HG02623 (cell line): Measurements from ENCODE around the gene FCN1.

ENCODE experiments used
- ATAC-seq: cut with Tn5 transposase; IDR thresholded peaks from one replicate; pipeline ENCODE4 v1.9.1; 2021; ENCODE audit warnings: moderate library complexity; ENCODE audit not compliant: unreplicated experiment

FCN1 gene

DNA sequence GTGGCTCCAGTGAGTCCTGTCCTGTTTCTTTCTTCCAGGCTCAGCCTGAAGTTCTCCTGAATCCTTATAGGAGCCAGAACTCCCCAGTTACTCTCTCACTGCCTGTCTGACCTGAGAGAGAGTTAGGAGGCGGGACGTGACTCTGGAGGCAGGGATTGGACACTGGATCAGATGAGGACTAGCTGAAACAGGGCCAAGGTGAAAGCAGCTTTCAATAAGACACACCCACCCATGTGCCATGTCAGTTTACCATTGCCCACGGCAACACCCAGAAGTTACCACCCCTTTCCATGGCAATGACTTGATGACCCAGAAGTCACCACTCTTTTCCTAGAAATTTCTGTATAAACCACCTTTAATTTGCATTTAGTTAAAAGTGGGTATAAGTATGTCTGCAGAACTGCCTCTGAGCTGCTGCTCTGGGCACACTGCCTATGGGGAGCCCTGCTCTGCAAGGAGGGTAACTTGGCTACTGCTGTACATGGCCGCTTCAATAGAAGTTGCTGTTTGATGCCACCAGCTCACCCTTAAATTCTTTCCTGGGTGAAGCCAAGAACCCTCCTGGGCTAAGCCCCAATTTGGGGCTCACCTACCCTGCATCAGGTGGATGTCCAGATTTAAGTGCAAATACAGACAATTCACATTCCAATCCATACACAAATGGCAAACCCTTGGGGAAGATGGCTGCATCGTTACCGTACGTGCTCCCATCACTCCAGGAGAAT lies 23.4 kb downstream of the FCN1 start:
- ATAC-seq = no peak

DNA sequence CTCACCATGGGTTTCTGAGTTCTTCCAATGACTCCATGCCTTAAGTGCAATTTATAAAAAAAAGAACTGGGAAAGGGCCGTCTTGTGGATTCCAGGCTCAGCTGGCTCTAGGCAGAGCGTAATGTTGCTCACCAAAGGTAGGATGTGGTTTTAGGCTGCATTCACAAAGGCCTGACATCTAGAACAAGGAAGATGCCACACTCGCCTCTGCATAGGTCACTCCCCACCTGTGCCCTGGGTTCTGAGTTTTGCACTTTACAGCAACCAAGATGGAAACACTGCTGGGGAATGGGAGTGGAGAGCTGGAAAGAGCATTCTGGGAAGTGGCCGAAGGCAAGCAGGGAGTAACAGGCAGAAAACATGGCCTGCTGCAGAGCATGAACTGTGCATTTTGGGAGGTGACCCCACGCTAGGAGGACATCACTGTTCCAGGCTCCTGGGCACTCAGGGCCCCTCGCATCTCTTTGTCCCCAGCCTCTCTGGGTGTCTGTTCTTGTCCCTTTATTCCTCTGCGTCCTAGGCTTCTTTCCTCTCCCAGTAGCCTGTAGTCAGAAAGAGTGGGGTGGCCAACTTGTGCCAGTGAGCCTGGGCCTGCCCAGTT lies 24.8 kb downstream of the FCN1 start:
- ATAC-seq = no peak

DNA sequence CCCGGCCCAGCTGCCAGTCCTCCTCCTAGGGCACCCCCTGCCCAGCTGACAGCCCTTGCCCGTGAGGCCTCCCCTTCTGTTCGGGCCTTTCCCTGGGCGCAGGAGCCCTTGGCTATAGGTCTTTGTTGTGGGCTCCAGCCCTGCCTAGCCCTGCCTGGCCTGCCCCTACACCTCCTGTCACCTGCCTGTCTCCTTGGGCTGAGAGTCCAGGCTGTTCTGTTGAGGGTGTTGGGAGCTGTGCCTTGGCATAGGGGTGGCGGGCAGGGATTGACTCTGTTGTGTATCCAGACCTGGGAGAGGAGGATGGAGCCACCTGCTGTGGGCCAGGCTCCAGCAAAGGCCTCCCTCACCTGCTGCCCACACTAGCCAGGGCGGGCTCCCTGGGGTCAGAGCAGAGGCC lies 25.5 kb downstream of the FCN1 start:
- ATAC-seq = no peak

DNA sequence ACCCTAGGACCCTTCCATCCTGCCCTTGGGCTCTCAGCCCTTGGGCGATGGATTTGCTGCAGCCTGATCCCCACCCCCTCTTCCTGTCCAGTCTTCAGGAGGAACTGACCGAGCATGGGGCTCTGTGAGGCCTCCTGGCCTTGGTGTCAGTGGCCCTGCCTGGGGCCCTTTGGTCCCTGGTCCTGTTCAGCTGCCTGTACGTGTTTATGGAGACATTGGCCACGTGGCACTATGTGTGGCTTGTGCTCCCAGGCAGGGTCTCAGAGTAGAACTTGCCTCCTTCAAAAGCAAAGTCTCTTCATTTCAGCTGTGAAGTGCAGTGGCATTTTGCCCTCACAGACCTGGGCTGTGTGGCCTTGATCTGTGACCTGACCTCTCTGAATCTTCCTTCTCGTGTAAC lies 26.0 kb downstream of the FCN1 start:
- ATAC-seq = no peak

DNA sequence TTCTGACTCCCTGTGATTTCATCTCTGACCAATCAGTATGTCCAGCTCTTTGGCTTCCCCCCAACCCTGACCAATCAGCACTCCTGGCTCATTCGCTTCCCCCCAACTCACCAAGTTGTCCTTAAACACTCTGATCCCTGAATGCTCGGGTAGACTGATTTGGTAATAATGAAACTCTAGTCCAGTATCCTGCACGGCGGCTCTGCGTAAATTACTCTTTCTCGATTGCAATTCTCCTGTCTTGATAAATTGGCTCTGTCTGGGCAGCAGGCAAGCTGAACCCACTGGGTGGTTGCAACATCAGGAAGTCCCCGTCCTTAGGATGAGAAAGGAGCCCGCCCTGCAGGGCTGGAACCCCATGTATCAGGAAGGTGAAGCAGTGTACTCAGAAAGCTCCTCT lies 26.7 kb downstream of the FCN1 start:
- ATAC-seq = no peak

DNA sequence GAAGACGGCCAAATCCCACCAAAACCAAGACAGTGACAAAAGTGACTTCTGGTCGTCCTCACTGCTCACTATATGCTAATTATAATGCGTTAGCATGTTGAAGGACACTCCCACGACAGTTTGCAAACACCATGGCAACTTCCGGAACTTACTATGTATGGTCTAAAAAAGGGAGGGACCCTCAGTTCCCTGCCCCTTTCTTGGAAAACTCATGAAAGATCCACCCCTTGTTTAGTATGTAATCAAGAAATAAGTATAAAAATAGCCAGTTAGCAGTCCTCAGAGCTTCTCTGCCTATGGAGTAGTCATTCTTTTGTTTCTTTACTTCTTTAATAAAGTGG lies 27.6 kb downstream of the FCN1 start:
- ATAC-seq = no peak

DNA sequence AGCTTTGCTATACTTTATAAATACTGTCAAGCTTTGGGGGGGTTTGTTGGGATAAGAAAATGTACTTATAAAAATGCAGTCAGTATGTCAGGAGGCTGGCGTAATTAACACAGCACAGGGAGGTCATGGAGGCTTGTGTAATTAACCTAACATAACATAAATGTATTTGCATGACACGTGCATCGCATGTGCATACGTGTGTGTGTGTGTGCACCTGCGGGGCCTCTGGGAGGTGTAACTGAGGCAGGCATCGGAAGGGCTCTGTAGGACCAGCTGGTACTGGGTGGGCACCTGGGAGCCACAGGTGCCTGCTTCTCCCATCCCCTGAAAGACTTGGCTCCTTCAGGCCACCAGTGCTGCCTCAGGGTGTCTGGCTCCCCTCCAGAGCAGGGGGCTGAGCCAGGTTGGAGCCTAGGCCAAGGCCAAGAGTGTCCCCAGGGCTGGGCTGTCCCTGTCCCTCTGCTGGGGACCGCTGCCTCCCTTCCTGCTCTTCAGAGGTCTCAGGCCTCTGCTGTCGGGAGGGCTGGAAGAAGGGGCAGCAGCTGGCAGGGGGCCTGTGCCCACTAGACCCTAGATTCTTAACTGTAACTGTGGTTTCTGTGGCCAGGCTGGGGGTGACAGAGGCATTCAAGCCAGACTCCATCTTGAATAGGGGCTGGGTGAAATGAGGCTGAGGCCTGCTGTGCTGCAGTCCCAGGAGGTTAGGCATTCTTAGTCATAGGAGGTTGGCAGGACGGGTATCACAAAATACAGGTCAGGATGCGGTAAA lies 28.1 kb downstream of the FCN1 start:
- ATAC-seq = no peak

DNA sequence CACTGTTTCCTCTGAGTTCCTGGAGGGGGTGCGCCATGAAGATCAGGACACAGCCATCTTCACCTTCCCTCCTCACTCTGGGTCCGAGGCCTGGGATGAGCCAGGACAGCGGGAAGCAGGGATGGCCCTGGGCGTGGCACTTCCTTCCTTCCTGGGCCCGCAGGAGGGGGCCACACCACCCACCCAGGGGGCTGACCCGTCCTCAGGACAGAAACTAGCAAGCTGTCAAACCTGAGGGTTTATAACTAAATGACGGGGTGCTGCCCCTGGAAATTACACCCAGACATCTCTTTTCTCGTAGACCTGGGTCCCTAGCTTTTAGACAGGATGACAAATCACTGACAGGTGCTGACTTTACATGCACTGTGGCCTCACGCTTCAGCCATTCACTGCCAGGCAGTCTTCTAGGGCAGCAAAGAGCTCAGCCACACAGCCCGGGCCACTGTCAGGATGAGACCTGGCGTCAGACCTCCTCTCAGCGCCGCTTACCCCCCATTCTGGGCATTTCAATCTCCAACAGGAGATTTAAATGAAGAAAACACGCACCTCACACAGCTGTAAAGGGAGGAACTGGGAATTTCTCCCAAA lies 29.0 kb downstream of the FCN1 start:
- no peak for ATAC-seq

DNA sequence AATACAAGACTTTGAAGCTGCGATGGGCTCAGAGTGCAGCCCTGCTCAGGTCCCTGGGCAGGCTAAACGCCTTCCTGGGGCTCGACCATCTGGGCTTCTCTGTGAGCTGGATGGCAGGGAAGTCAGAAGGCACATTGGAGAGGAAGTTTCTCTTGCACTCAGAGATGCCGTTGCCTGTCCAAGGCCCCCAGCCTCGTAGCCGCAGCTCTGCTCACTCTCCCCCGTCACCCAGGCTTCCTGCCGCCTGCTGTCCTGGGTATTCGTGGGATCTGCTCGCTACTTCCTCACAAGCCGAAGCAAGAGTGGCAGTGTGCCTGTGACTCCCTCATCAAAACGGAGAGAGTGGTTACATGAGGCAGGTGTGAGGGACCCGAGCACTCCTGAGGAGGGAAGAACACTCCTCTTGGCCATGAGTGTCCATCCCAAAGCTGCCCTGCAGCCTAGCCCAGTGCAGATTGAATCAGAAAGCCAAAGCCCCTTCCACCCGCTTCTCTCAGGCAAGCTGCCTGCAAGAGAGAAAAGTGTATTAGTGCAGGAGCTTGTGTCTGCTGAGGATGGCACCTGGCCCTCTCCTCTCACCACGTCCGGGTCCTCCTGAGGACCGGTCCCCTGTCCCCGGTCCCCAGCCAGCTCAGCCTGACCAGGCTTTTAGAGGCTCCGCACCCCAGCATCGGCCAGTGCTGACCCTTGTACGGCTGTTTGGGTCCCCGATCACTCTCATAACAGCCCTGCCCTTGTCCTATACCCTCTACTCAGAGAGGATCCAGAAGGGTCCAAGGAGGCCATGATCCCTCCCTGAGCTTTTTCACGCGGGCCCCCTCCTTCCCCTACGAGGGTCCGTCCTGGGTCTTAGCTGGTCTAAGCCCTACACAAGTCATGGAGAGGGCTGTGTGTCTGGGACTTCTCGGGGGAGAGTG lies 29.8 kb downstream of the FCN1 start:
- no peak for ATAC-seq

DNA sequence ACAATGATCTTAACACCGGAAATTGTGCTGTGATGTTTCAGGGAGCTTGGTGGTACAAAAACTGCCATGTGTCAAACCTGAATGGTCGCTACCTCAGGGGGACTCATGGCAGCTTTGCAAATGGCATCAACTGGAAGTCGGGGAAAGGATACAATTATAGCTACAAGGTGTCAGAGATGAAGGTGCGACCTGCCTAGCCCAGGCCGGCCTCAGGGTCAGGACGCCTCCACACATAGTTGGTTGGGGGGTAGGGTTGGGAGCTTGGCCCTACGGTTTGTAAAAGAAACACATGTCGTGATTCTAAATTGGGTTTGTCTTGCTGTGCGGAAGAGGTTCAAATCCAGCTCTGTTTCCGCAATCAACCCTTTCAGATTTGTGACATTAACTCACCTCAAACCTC lies 30.5 kb downstream of the FCN1 start:
- no peak for ATAC-seq

DNA sequence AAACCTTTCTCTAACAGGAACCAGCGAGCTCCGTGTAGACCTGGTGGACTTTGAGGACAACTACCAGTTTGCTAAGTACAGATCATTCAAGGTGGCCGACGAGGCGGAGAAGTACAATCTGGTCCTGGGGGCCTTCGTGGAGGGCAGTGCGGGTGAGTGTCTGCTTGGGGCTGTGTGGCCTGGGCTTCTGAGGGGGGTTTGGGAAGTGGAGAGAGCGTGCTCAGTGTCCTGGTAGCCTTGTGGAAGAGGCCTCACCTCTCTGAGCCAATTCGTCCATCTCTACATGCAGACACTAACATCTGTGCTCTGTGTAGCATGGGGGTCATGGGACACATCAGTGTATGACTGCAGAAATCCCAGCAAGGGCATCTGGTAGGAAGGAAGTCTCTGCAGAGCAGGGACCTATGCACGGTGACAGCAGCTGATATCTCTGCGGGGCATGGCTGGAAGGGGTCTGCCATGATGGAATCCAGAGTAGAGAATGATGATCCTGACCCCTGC lies 31.2 kb downstream of the FCN1 start:
- no peak for ATAC-seq

DNA sequence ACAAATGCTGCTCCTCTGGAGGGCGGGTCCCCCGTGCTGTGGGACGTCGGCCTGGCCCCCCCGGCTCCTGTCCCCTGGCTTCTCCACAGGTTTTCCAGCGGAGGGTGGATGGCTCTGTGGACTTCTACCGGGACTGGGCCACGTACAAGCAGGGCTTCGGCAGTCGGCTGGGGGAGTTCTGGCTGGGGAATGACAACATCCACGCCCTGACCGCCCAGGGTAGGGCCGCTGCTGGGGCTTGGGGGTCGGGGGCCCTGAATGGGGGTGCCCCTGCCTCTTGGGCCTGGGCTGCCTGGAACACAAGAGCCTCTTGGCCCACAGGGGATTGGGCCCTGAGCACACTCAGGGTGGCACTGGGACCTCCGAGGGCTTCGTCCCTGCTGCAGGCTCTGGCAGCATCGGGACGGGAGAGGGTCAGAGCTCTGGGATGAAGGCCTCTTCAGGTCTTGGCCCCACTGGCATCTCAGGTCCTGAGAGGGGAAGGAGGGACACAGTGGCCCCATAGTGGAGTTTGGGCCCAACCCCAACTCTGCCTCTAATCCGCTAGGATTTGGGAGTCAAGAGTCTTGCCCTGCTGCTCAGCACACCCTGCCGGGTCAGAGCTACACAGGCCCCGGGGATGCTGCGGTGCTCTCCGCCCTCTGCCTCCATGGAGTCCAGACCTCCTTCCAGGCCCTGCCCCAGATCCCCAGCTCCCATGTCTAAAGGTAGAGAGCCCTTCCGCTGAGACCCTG lies 31.9 kb downstream of the FCN1 start:
- ATAC-seq = no peak

DNA sequence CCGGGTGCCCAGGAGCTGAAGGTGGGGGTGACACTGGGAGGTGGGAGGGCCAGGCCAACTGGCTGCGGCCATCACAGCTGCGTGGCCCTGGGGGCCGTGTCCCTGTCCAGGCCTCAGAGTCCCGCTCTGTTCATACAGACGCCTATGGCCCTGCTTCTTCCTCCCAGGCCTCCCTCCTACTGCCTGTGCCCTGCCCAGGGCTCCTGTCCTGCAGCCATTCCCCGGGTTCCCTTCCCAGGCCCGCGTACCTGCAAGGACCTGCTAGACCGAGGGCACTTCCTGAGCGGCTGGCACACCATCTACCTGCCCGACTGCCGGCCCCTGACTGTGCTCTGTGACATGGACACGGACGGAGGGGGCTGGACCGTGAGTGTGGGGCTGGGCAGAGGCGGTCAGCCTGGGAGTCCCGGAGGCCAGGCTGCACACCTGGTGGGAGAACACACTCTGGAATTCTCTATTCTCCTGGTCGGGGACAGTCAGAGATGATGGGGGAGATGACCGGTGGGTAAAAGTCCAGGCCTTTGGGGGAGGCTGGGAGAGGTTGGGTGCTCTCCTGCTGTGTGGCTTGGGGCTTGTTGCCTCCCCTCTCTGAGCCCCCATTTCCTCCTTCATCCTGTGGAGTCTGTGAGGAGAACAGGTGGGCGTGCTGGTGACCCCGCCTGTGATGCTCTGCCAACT lies 32.6 kb downstream of the FCN1 start:
- ATAC-seq = no peak

DNA sequence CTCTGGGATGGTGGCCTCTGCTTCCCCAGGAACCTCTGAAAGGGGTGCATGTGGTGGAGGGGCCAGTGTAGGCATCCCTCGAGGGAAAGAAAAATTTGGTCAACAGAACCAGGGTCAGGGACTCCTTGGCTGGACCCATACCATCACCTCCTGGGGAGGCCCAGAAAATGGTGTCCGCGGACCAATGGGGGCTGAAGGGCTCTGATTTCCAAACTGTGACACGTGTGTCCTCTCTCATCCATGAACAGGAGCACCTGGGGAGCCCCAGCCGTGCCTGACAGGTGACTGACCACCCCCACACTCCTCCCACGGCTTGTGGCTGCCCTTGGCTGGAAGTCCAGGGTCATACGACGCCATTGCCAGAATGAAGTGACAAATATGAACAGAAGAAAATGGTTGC lies 33.2 kb downstream of the FCN1 start:
- ATAC-seq = no peak

DNA sequence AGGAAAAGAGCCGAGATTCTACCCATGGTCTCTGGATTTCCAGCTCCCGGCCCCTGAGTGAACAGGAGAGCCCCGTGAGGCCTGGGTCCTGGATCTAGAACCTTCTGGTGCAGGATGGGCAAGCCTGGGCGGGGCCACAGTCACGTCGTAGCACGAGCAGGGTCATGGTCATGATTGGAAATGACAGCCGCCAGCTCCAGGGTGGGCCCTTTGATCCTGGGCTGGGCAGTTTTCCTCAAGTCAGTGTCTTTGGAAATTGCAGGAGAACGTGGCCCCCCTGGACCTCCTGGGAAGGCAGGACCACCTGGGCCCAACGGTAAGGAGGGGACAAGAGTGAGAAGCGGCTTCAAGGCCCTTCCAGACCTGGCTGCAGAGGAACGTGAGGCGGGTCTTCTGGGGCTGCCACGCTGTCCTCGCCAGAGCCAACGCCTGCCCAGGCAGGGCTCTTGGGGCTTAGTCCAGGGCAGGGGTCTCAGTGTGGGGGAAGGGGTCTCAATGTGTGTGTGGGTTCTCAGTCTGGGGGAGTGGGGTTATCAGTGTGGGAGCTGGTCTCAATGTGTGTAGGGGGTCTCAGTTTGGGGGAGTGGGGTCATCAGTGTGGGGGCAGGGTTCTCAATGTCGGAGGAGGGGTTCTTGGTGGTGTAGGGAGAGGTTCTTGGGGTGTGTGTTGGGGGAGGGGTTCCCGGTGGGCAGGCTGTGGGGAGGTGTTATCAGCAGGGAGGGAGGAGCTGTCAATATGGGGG lies 34.5 kb downstream of the FCN1 start:
- no peak for ATAC-seq

DNA sequence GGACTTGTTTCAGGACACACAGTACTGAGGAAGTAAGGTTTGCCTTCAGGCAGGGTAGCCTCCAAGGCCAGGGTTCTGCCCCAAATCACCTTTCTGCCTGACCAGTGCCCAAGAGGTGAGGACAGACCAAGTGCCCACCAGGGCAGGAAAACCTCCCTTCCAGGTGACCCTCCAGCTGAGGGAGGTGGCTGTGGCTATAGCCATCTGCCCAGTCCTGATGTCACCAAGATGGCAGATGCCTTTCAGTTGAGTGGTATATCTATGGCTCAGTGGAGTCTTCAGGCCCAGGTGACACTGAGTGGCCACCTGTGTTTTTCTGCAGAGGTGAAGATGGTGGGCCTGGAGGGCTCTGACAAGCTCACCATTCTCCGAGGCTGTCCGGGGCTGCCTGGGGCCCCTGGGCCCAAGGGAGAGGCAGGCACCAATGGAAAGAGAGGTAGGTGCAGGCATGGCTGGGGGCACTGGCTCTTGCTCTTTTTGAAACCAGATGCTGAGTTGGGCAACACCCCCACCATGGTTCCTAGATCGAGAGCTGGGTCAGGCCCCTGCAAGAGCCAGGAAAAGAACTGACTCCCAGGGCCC lies 35.4 kb downstream of the FCN1 start:
- no peak for ATAC-seq

DNA sequence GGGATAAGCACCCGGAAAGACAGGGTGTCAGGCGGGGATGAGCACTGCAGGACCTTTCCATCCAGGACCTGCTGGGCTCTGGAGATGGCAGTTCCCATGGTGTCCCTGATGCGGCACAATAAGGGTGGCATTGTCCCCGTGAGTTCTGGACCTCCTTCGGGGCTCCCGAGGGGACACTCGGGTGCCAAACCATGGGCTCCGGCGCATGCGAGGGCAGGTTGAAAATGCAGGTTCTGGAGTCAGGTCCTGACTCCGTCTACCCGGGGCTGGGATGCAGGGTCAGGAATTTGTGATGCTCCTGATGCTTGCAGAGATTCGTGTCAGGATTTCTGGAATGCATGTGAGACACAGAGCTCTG lies 36.4 kb downstream of the FCN1 start:
- ATAC-seq = no peak

DNA sequence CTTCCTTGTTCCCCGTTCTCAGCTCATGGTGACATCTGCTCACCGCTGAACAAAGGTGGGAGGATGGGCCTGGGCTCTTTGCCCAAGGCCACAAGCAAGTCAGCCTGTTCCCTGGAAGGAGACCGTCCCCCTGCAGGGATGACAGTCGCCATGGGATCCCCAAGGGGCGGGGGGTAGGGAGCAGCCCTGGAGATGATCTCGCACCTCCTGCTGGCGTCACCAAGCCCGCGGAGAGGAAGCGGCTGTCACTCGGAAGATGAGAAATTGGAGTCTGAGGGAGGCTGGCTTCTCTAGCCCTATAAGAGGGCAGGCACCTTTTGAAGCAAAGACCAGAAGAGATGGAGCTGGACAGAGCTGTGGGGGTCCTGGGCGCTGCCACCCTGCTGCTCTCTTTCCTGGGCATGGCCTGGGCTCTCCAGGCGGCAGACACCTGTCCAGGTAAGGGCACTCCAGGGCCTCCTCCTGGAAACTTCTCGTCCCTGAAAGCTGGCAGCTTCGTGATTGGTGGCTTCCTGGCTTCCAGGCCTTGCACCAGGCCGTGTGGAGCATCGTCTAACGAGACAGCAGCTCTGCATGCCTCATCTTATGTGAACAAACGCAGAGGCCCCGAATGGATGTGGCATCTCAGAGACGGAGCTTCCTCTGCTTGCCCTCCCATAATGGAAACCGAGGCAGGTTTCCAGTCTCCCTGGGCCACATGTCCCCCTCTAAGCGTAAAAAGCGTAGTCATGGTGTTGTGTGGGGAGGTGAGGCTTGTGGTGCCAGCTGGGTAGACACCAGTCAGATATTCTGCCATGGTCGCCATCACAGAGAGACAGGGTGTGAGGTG lies 37.0 kb downstream of the FCN1 start, which contains the start of gene FCN2:
Gene FCN2 (plus strand): TSS at position 327 of the 829 bp plus-strand sequence. CDS start 12 bp downstream, at position 339.
- ATAC-seq = no peak
